ENCODE measurements around the gene RPL5. TPM values are rescaled to one million over a fixed set of nuclear protein-coding genes. Genes with fewer than 3 reads are reported as not detected.

Gene RPL5
- total and polyA plus RNA-seq, 2 of the 8 experiments (the other 6 are each of a cell fraction or from before 2014, with no cell fraction given): 1,506 to 2,034 TPM

GRCh38 chr1:92845908-92846307, 14.1 kb downstream of the RPL5 start:
- H3K4me3 ChIP-seq (ENCODE audit: extremely low read depth in 1 of 4, insufficient read depth in 2 of 4, low read depth in 3 of 4, low read length in 4 of 4): no peak overlapping the region
- WGBS, 2 experiments (ENCODE audit: extremely low coverage in 1 of 2, insufficient coverage in 1 of 2, insufficient read length in 1 of 2, insufficient replicate concordance in 2 of 2, low coverage in 1 of 2, low lambda C conversion rate in 2 of 2, missing lambda C conversion rate in 1 of 2): 74% methylated on average over 3 of the region's 3 CpGs; no CpG with 5 or more reads in 1 of the 2 experiments
- H3K79me2 ChIP-seq (ENCODE audit: control insufficient read depth in 1 of 2, insufficient read depth in 2 of 2, low read length in 2 of 2): no peaks in the 10 kb centered on the region
- H3K27me3 ChIP-seq (replicated peaks in 1 of 4; ENCODE audit: control insufficient read depth in 3 of 4, extremely low read depth in 1 of 4, insufficient read depth in 3 of 4, low read length in 3 of 4): no peaks in the 10 kb centered on the region
- no peak overlapping the region for H2BK12ac ChIP-seq (ENCODE audit: low read depth, low read length)
- no peak overlapping the region for H3K9ac ChIP-seq (replicated peaks in 1 of 4; ENCODE audit: extremely low read depth in 1 of 4, low read depth in 3 of 4, low read length in 3 of 4)
- no peak overlapping the region for H2BK15ac ChIP-seq (ENCODE audit: low read length)
- FAIRE-seq (no peak), DNase-seq (ENCODE audit: low read depth in 1 of 2, low spot score in 2 of 2) (no peak)
- no peak overlapping the region for H2AFZ ChIP-seq (ENCODE audit: low read length)
- no peaks in the 10 kb centered on the region for H3K9me3 ChIP-seq (ENCODE audit: insufficient read depth in 2 of 2, low read depth in 1 of 2, low read length in 1 of 2)
- H3K79me1 ChIP-seq (ENCODE audit: low read depth, low read length): no peaks in the 10 kb centered on the region
- no peak overlapping the region for H3K56ac ChIP-seq (replicated peaks; ENCODE audit: insufficient read length, low read depth, low read length)
- H4K91ac ChIP-seq (replicated peaks; ENCODE audit: insufficient read length, low read length): no peak overlapping the region
- POLR2A ChIA-PET (ENCODE audit: partially characterized antibody): interaction anchor here (0.5 to 1.7 kb wide), 6 partner anchors 8 to 577 kb away, joined by 3 to 12 read pairs (median 3); partner anchors contain the start of gene RPL5
- CTCF ChIA-PET (ENCODE audit: partially characterized antibody): interaction anchor here (1.5 kb wide), 1 partner anchor 14 kb away, joined by 4 read pairs; the partner anchor contains the start of gene RPL5
- no peak overlapping the region for H4K5ac ChIP-seq (ENCODE audit: insufficient read length, low read depth, low read length)
- no peak overlapping the region for H3K18ac ChIP-seq (ENCODE audit: extremely low read depth, low read length)
- no peak overlapping the region for H3K27ac ChIP-seq (ENCODE audit: low read depth, low read length)
- no peak overlapping the region for H4K8ac ChIP-seq (ENCODE audit: extremely low read depth, insufficient read depth, low read length)
- H3K36me3 ChIP-seq (ENCODE audit: control insufficient read depth in 2 of 4, insufficient read depth in 4 of 4, low read length in 3 of 4): peaks cover 6 to 34% (median 23%) of the 10 kb centered on the region in 4 experiments; a peak in 6 of 8 replicates
- no peak overlapping the region for H3K23ac ChIP-seq (ENCODE audit: insufficient read length)
- no peaks in the 10 kb centered on the region for H3K23me2 ChIP-seq (ENCODE audit: low read depth, low read length)
- no peaks in the 10 kb centered on the region for H3K4me1 ChIP-seq (replicated peaks in 1 of 4; ENCODE audit: control insufficient read depth in 3 of 4, insufficient read depth in 4 of 4, low read length in 3 of 4)
- H3K4me2 ChIP-seq (ENCODE audit: insufficient read depth in 1 of 2, low read depth in 2 of 2, low read length in 2 of 2): no peak overlapping the region
- no peak overlapping the region for H2BK5ac ChIP-seq (ENCODE audit: low read depth, low read length)
- no peak overlapping the region for H2AK5ac ChIP-seq (ENCODE audit: low read depth, low read length)
- H3K14ac ChIP-seq (ENCODE audit: insufficient read length): no peak overlapping the region
- H3K4ac ChIP-seq (replicated peaks; ENCODE audit: insufficient read length, low read depth, low read length): no peak overlapping the region
- no peak overlapping the region for H2BK20ac ChIP-seq (ENCODE audit: low read length)
- H2BK120ac ChIP-seq (replicated peaks; ENCODE audit: low read depth, low read length): no peak overlapping the region
- no peaks in the 10 kb centered on the region for H4K20me1 ChIP-seq (replicated peaks in 1 of 2; ENCODE audit: control insufficient read depth in 1 of 2, insufficient read depth in 2 of 2, low read length in 2 of 2)
- TF ChIP-seq MAFK (IDR thresholded peaks at IDR 0.05; ENCODE audit: low read depth, low read length) (no peak), GABPA (IDR thresholded peaks at IDR 0.05; ENCODE audit: borderline replicate concordance, insufficient read depth, low read length) (no peak), SAP30 (IDR thresholded peaks at IDR 0.05; ENCODE audit: insufficient read depth, insufficient replicate concordance, low read length) (no peak), ATF3 (IDR thresholded peaks at IDR 0.05; ENCODE audit: insufficient read depth, low read depth, low read length) (no peak), BACH1 (IDR thresholded peaks at IDR 0.05; ENCODE audit: low read length) (no peak), CHD1 (IDR thresholded peaks at IDR 0.05; ENCODE audit: low read depth, low read length) (no peak), BCL11A (IDR thresholded peaks at IDR 0.05; ENCODE audit: low read depth in 2 of 2, low read length in 2 of 2) (no peak), TEAD4 (IDR thresholded peaks at IDR 0.05; ENCODE audit: low read depth, low read length) (no peak)
